WTC11 (cell line): ENCODE results near the gene HNRNPA0. TPM values are rescaled to one million over a fixed set of nuclear protein-coding genes. Genes with fewer than 3 reads are reported as not detected.
A peak's percentile ranks its signal among the peaks of the same experiment; 100 is the strongest.

ENCODE experiments used
- CBFB ChIP-seq: sonication (generic); formaldehyde crosslinking; IDR thresholded peaks from 2 replicates; pipeline ENCODE4 v1.8.1; 2022; ENCODE audit warnings: mild to moderate bottlenecking, low read depth, missing genetic modification reagents
- FOXP1 ChIP-seq: sonication (generic); formaldehyde crosslinking; IDR thresholded peaks from 2 replicates; pipeline ENCODE4 v1.8.0; 2022; ENCODE audit warnings: missing genetic modification reagents, mild to moderate bottlenecking, moderate library complexity, borderline replicate concordance
- NR2C2 ChIP-seq: sonication (generic); formaldehyde crosslinking; IDR thresholded peaks from 2 replicates; pipeline ENCODE4 v1.8.0; 2022; ENCODE audit warnings: mild to moderate bottlenecking, missing genetic modification reagents
- NR3C1 ChIP-seq: sonication (generic); formaldehyde crosslinking; conservative IDR thresholded peaks from 2 replicates; pipeline ENCODE4 v1.8.1; 2023; ENCODE audit warnings: low read depth, mild to moderate bottlenecking, missing genetic modification reagents
- OVOL2 ChIP-seq: fragments of 250-450 bp; sonication (Bioruptor Pico); IDR thresholded peaks from 2 replicates; pipeline ENCODE4 v1.9.0; 2021; ENCODE audit warnings: mild to moderate bottlenecking, borderline replicate concordance
- TP53 ChIP-seq: sonication (generic); formaldehyde crosslinking; IDR thresholded peaks from 2 replicates; pipeline ENCODE4 v1.8.1; 2023; ENCODE audit warnings: mild to moderate bottlenecking, missing genetic modification reagents
- ZNF232 ChIP-seq: sonication (generic); formaldehyde crosslinking; IDR thresholded peaks from 2 replicates; pipeline ENCODE4 v1.8.0; 2022; ENCODE audit warnings: mild to moderate bottlenecking, missing genetic modification reagents
- ZNF317 ChIP-seq: sonication (generic); formaldehyde crosslinking; IDR thresholded peaks from 2 replicates; pipeline ENCODE4 v1.8.1; 2023; ENCODE audit warnings: low read depth, mild to moderate bottlenecking, moderate library complexity, missing genetic modification reagents, borderline replicate concordance
- ZNF423 ChIP-seq: fragments of 250-450 bp; sonication (Bioruptor Pico); IDR thresholded peaks from 2 replicates; pipeline ENCODE4 v2.1.2; 2022; ENCODE audit warnings: mild to moderate bottlenecking, moderate library complexity
- total RNA-seq: library from RNA; stranded (reverse); gene quantifications from 3 replicates; pipeline ENCODE4 v1.2.3, GENCODE V29; 2021
- TF ChIP-seq, protein P1 (sequence below): sonication (generic); formaldehyde crosslinking; IDR thresholded peaks from 2 replicates; pipeline ENCODE4 v1.8.0; 2022; ENCODE audit warnings: mild to moderate bottlenecking, missing genetic modification reagents
- TF ChIP-seq, protein P2 (sequence below): fragments of 200-600 bp; IDR thresholded peaks from 2 replicates; pipeline ENCODE4 v1.8.0; 2022; ENCODE audit warnings: antibody characterized with exemption
- TF ChIP-seq, protein P3 (sequence below): sonication (generic); formaldehyde crosslinking; conservative IDR thresholded peaks from 2 replicates; pipeline ENCODE4 v1.8.1; 2023; ENCODE audit warnings: mild to moderate bottlenecking, low read depth, missing genetic modification reagents, moderate library complexity
- TF ChIP-seq, protein P4 (sequence below): sonication (generic); formaldehyde crosslinking; IDR thresholded peaks from 2 replicates; pipeline ENCODE4 v1.8.1; 2023; ENCODE audit warnings: mild to moderate bottlenecking, missing genetic modification reagents, borderline replicate concordance
- TF ChIP-seq, protein P5 (sequence below): sonication (generic); formaldehyde crosslinking; IDR thresholded peaks from 2 replicates; pipeline ENCODE4 v1.8.1; 2022; ENCODE audit warnings: missing genetic modification reagents, borderline replicate concordance
- TF ChIP-seq, protein P6 (sequence below): sonication (generic); formaldehyde crosslinking; IDR thresholded peaks from 2 replicates; pipeline ENCODE4 v1.8.1; 2022; ENCODE audit warnings: low read depth, missing genetic modification reagents, borderline replicate concordance
- TF ChIP-seq, protein P7 (sequence below): fragments of 250-450 bp; sonication (Bioruptor Pico); IDR thresholded peaks from 2 replicates; pipeline ENCODE4 v1.9.0; 2021; ENCODE audit warnings: mild to moderate bottlenecking, borderline replicate concordance
- TF ChIP-seq, protein P8 (sequence below): sonication (generic); formaldehyde crosslinking; IDR thresholded peaks from 2 replicates; pipeline ENCODE4 v1.8.1; 2023; ENCODE audit warnings: mild to moderate bottlenecking, moderate library complexity, missing genetic modification reagents

The HNRNPA0 gene
- total RNA-seq, 1 experiment from 2014 or later: 66.6 TPM

DNA sequence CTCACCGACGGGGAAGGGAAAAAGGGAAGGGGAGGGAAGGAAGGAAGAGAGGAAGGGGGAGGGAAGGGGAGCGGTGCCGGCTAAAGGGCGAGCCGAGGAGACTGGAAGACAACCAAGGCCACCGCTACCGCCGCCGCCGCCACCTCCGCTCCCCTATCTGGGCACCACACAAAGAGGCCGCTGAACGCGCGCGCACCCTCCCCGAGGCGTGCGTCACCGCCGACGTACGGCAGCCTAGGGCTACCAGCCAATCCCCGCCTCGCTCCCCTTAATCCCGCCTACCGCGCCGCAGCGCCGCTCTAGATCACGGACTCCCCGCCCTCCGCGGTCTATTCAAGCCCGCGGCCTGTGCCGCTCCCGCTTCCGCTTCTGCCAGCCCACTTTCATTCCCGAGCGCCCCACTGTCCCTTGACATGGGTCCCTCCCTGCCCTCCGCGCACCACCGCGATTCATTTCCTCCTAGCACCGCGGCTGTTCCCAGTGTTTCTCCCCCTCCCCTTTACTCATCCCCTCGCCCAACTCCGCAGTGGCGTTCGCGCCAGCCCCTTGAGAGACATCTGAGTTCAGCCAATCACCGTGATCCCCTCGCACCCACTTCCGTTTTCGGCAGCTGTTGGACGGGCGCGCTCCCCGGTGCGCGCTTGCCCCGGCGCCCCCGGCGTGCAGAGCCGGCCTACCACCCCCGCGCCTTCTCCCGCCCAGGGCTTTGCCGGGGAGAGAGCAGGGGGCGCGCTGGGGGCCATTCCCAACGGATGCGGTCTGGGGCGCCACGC is at the start of gene HNRNPA0 (continued):
- TF ChIP-seq CBFB (peak; percentile 43), ZNF423 (CRISPR knock-in tag) (peak; percentile 94), TP53 (CRISPR knock-in tag) (peak; percentile 54; the same call in 1 of the 2 replicates), NR2C2 (CRISPR knock-in tag) (0 out of 2 replicates have a peak, but pooled peaks have one; percentile 46), OVOL2 (CRISPR knock-in tag) (no peak), ZNF317 (CRISPR knock-in tag) (no peak), NR3C1 (CRISPR knock-in tag) (peak; percentile 47; the same call in 1 of the 2 replicates), FOXP1 (CRISPR knock-in tag) (peak; percentile 25; the same call in 1 of the 2 replicates), ZNF232 (peak; percentile 62; the same call in 1 of the 2 replicates)
- TF ChIP-seq, protein P1, sequence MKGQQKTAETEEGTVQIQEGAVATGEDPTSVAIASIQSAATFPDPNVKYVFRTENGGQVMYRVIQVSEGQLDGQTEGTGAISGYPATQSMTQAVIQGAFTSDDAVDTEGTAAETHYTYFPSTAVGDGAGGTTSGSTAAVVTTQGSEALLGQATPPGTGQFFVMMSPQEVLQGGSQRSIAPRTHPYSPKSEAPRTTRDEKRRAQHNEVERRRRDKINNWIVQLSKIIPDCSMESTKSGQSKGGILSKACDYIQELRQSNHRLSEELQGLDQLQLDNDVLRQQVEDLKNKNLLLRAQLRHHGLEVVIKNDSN (CRISPR knock-in tag): peak; percentile 46; the same call in 1 of the 2 replicates
- TF ChIP-seq, protein P2, sequence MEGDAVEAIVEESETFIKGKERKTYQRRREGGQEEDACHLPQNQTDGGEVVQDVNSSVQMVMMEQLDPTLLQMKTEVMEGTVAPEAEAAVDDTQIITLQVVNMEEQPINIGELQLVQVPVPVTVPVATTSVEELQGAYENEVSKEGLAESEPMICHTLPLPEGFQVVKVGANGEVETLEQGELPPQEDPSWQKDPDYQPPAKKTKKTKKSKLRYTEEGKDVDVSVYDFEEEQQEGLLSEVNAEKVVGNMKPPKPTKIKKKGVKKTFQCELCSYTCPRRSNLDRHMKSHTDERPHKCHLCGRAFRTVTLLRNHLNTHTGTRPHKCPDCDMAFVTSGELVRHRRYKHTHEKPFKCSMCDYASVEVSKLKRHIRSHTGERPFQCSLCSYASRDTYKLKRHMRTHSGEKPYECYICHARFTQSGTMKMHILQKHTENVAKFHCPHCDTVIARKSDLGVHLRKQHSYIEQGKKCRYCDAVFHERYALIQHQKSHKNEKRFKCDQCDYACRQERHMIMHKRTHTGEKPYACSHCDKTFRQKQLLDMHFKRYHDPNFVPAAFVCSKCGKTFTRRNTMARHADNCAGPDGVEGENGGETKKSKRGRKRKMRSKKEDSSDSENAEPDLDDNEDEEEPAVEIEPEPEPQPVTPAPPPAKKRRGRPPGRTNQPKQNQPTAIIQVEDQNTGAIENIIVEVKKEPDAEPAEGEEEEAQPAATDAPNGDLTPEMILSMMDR: no peak
- TF ChIP-seq, protein P3, sequence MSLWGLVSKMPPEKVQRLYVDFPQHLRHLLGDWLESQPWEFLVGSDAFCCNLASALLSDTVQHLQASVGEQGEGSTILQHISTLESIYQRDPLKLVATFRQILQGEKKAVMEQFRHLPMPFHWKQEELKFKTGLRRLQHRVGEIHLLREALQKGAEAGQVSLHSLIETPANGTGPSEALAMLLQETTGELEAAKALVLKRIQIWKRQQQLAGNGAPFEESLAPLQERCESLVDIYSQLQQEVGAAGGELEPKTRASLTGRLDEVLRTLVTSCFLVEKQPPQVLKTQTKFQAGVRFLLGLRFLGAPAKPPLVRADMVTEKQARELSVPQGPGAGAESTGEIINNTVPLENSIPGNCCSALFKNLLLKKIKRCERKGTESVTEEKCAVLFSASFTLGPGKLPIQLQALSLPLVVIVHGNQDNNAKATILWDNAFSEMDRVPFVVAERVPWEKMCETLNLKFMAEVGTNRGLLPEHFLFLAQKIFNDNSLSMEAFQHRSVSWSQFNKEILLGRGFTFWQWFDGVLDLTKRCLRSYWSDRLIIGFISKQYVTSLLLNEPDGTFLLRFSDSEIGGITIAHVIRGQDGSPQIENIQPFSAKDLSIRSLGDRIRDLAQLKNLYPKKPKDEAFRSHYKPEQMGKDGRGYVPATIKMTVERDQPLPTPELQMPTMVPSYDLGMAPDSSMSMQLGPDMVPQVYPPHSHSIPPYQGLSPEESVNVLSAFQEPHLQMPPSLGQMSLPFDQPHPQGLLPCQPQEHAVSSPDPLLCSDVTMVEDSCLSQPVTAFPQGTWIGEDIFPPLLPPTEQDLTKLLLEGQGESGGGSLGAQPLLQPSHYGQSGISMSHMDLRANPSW: no peak; the same call in 1 of the 2 replicates
- TF ChIP-seq, protein P4, sequence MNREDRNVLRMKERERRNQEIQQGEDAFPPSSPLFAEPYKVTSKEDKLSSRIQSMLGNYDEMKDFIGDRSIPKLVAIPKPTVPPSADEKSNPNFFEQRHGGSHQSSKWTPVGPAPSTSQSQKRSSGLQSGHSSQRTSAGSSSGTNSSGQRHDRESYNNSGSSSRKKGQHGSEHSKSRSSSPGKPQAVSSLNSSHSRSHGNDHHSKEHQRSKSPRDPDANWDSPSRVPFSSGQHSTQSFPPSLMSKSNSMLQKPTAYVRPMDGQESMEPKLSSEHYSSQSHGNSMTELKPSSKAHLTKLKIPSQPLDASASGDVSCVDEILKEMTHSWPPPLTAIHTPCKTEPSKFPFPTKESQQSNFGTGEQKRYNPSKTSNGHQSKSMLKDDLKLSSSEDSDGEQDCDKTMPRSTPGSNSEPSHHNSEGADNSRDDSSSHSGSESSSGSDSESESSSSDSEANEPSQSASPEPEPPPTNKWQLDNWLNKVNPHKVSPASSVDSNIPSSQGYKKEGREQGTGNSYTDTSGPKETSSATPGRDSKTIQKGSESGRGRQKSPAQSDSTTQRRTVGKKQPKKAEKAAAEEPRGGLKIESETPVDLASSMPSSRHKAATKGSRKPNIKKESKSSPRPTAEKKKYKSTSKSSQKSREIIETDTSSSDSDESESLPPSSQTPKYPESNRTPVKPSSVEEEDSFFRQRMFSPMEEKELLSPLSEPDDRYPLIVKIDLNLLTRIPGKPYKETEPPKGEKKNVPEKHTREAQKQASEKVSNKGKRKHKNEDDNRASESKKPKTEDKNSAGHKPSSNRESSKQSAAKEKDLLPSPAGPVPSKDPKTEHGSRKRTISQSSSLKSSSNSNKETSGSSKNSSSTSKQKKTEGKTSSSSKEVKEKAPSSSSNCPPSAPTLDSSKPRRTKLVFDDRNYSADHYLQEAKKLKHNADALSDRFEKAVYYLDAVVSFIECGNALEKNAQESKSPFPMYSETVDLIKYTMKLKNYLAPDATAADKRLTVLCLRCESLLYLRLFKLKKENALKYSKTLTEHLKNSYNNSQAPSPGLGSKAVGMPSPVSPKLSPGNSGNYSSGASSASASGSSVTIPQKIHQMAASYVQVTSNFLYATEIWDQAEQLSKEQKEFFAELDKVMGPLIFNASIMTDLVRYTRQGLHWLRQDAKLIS (CRISPR knock-in tag): peak; percentile 67; the same call in 1 of the 2 replicates
- TF ChIP-seq, protein P5, sequence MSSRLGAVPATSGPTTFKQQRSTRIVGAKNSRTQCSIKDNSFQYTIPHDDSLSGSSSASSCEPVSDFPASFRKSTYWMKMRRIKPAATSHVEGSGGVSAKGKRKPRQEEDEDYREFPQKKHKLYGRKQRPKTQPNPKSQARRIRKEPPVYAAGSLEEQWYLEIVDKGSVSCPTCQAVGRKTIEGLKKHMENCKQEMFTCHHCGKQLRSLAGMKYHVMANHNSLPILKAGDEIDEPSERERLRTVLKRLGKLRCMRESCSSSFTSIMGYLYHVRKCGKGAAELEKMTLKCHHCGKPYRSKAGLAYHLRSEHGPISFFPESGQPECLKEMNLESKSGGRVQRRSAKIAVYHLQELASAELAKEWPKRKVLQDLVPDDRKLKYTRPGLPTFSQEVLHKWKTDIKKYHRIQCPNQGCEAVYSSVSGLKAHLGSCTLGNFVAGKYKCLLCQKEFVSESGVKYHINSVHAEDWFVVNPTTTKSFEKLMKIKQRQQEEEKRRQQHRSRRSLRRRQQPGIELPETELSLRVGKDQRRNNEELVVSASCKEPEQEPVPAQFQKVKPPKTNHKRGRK (CRISPR knock-in tag): no peak
- TF ChIP-seq, protein P6, sequence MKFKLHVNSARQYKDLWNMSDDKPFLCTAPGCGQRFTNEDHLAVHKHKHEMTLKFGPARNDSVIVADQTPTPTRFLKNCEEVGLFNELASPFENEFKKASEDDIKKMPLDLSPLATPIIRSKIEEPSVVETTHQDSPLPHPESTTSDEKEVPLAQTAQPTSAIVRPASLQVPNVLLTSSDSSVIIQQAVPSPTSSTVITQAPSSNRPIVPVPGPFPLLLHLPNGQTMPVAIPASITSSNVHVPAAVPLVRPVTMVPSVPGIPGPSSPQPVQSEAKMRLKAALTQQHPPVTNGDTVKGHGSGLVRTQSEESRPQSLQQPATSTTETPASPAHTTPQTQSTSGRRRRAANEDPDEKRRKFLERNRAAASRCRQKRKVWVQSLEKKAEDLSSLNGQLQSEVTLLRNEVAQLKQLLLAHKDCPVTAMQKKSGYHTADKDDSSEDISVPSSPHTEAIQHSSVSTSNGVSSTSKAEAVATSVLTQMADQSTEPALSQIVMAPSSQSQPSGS (CRISPR knock-in tag): no peak
- TF ChIP-seq, protein P7, sequence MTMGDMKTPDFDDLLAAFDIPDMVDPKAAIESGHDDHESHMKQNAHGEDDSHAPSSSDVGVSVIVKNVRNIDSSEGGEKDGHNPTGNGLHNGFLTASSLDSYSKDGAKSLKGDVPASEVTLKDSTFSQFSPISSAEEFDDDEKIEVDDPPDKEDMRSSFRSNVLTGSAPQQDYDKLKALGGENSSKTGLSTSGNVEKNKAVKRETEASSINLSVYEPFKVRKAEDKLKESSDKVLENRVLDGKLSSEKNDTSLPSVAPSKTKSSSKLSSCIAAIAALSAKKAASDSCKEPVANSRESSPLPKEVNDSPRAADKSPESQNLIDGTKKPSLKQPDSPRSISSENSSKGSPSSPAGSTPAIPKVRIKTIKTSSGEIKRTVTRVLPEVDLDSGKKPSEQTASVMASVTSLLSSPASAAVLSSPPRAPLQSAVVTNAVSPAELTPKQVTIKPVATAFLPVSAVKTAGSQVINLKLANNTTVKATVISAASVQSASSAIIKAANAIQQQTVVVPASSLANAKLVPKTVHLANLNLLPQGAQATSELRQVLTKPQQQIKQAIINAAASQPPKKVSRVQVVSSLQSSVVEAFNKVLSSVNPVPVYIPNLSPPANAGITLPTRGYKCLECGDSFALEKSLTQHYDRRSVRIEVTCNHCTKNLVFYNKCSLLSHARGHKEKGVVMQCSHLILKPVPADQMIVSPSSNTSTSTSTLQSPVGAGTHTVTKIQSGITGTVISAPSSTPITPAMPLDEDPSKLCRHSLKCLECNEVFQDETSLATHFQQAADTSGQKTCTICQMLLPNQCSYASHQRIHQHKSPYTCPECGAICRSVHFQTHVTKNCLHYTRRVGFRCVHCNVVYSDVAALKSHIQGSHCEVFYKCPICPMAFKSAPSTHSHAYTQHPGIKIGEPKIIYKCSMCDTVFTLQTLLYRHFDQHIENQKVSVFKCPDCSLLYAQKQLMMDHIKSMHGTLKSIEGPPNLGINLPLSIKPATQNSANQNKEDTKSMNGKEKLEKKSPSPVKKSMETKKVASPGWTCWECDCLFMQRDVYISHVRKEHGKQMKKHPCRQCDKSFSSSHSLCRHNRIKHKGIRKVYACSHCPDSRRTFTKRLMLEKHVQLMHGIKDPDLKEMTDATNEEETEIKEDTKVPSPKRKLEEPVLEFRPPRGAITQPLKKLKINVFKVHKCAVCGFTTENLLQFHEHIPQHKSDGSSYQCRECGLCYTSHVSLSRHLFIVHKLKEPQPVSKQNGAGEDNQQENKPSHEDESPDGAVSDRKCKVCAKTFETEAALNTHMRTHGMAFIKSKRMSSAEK (CRISPR knock-in tag): no peak
- TF ChIP-seq, protein P8, sequence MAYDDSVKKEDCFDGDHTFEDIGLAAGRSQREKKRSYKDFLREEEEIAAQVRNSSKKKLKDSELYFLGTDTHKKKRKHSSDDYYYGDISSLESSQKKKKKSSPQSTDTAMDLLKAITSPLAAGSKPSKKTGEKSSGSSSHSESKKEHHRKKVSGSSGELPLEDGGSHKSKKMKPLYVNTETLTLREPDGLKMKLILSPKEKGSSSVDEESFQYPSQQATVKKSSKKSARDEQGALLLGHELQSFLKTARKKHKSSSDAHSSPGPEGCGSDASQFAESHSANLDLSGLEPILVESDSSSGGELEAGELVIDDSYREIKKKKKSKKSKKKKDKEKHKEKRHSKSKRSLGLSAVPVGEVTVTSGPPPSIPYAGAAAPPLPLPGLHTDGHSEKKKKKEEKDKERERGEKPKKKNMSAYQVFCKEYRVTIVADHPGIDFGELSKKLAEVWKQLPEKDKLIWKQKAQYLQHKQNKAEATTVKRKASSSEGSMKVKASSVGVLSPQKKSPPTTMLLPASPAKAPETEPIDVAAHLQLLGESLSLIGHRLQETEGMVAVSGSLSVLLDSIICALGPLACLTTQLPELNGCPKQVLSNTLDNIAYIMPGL (CRISPR knock-in tag): peak; percentile 84; the same call in 1 of the 2 replicates
